DND-41 (cell line): ENCODE measurements around the gene PITPNC1.

Source experiments
- CTCF ChIP-seq: IDR thresholded peaks from 2 replicates; pipeline ENCODE4 v1.5.1; 2012; ENCODE audit warnings: borderline replicate concordance, low read length, moderate library complexity, mild to moderate bottlenecking; ENCODE audit not compliant: poor library complexity, severe bottlenecking; ENCODE audit errors: extremely low read depth
- EZH2 ChIP-seq: IDR thresholded peaks from 3 replicates; pipeline ENCODE4 v1.6.1; 2012; ENCODE audit warnings: borderline replicate concordance, low read depth, mild to moderate bottlenecking, moderate library complexity, low read length, inconsistent platforms; ENCODE audit not compliant: severe bottlenecking

GRCh38 chr17:67443931-67444595 is 67.0 kb downstream of the PITPNC1 start:
- TF ChIP-seq EZH2 (no peak), CTCF (no peak)
